Measurements from ENCODE around the gene BORCS5. TPM values are rescaled to one million over a fixed set of nuclear protein-coding genes. Genes with fewer than 3 reads are reported as not detected.

BORCS5 gene
- total RNA-seq, 1 experiment from 2014 or later: 13.9 TPM

GRCh38 chr12:12372946-12373722 is 16.3 kb downstream of the BORCS5 start:
- H2AK5ac ChIP-seq (ENCODE audit: insufficient read length, low read length): no peak overlapping the region
- no peaks in the 10 kb centered on the region for H3K27me3 ChIP-seq (ENCODE audit: insufficient read depth, low read length)
- no peak overlapping the region for H3K56ac ChIP-seq (ENCODE audit: insufficient read length, low read depth, low read length)
- peaks cover 4% of the 10 kb centered on the region in 2 experiments for H3K4me1 Mint-ChIP-seq
- H3T11ph ChIP-seq (ENCODE audit: low read length): no peak overlapping the region
- H3K4me3 Mint-ChIP-seq: no peak overlapping the region
- H3K9ac ChIP-seq (ENCODE audit: extremely low read depth, insufficient read length, low read length): no peak overlapping the region
- H2BK15ac ChIP-seq (ENCODE audit: low read depth, low read length): no peak overlapping the region
- H3K23me2 ChIP-seq (ENCODE audit: insufficient read length, low read depth, low read length, poor library complexity, severe bottlenecking): no peaks in the 10 kb centered on the region
- H3K4ac ChIP-seq (ENCODE audit: low read depth, low read length): no peak overlapping the region
- no peak overlapping the region for H3K14ac ChIP-seq (ENCODE audit: insufficient read depth, low read length)
- no peaks in the 10 kb centered on the region for H3K79me1 ChIP-seq (ENCODE audit: insufficient read depth, low read depth, low read length, poor library complexity, severe bottlenecking)
- DNase-seq: no peak
- no peak overlapping the region for H2AFZ ChIP-seq (ENCODE audit: low read length)
- no peak overlapping the region for H3K27ac ChIP-seq (ENCODE audit: insufficient read length, low read depth, low read length)
- H4K8ac ChIP-seq (replicated peaks; ENCODE audit: insufficient read length, low read depth, low read length): no peak overlapping the region
- no peak overlapping the region for H2BK20ac ChIP-seq (ENCODE audit: low read depth, low read length, poor library complexity, severe bottlenecking)
- H3K9me3 ChIP-seq (ENCODE audit: control insufficient read depth, low read depth, low read length): no peaks in the 10 kb centered on the region
- H4K20me1 ChIP-seq (ENCODE audit: control insufficient read depth, insufficient read depth, insufficient read length): no peaks in the 10 kb centered on the region
- no peak for TF ChIP-seq CTCF (conservative IDR thresholded peaks at IDR 0.05)
- H3K79me2 ChIP-seq (ENCODE audit: insufficient read depth, low read length): no peaks in the 10 kb centered on the region
- no peak overlapping the region for H3K18ac ChIP-seq (ENCODE audit: insufficient read length, low read depth, low read length)
- H4K5ac ChIP-seq (ENCODE audit: insufficient read length, low read depth, low read length): no peak overlapping the region
- no peak overlapping the region for H3K4me2 ChIP-seq (ENCODE audit: insufficient read depth, insufficient read length, low read length)
- H2BK5ac ChIP-seq (ENCODE audit: insufficient read length, low read length): no peak overlapping the region
- H3K23ac ChIP-seq (ENCODE audit: insufficient read length, low read depth, low read length): no peak overlapping the region
- no peak overlapping the region for H2BK120ac ChIP-seq (ENCODE audit: low read depth, low read length, poor library complexity, severe bottlenecking)
- WGBS (ENCODE audit: extremely low coverage, insufficient read length, low lambda C conversion rate): no CpG with 5 or more reads among the region's 4 CpGs
- H3K27ac Mint-ChIP-seq: peak overlapping the region; percentile 2 to 45 (median 21); a peak in 4 of 7 replicates
- 0 out of 2 replicates have a peak, but pooled peaks cover 4% of the 10 kb centered on the region for H3K4me1 ChIP-seq (ENCODE audit: insufficient read depth, low read length)
- no peaks in the 10 kb centered on the region; the same call in 1 of the 2 replicates for H3K27me3 Mint-ChIP-seq (ENCODE audit: low read depth)
- H3K9me3 Mint-ChIP-seq: no peaks in the 10 kb centered on the region
- peaks cover 0 to 5% (median 3%) of the 10 kb centered on the region in 3 experiments; a peak in 3 of 7 replicates for H3K36me3 Mint-ChIP-seq (ENCODE audit: insufficient read depth in 1 of 3, low read depth in 3 of 3)
- no peak overlapping the region for H4K91ac ChIP-seq (ENCODE audit: insufficient read length, low read depth, low read length)
- no peak overlapping the region for H2BK12ac ChIP-seq (ENCODE audit: insufficient read length, low read depth, low read length)

All from H9 (cell line).